ENCODE measurements around the gene BTG4.

DNA sequence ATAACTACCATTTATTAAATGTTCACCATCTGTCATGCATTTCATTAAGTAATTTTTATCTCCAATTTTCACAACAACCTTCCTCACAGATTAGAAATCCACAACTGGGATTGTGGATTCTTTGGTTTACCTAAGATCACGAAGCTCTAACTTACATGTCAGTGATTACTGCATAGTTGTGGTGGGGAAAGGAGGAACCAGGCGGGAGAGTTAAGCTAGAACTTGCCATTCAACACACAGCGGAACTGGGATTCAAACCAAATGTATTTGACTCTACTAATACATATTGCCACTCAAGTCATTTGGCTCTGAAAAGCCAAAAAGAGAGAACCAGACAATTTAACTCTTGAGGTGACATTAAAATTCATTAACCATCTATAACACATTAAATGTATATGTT, 17.9 kb upstream of the BTG4 start:
- TF ChIP-seq, protein P1, sequence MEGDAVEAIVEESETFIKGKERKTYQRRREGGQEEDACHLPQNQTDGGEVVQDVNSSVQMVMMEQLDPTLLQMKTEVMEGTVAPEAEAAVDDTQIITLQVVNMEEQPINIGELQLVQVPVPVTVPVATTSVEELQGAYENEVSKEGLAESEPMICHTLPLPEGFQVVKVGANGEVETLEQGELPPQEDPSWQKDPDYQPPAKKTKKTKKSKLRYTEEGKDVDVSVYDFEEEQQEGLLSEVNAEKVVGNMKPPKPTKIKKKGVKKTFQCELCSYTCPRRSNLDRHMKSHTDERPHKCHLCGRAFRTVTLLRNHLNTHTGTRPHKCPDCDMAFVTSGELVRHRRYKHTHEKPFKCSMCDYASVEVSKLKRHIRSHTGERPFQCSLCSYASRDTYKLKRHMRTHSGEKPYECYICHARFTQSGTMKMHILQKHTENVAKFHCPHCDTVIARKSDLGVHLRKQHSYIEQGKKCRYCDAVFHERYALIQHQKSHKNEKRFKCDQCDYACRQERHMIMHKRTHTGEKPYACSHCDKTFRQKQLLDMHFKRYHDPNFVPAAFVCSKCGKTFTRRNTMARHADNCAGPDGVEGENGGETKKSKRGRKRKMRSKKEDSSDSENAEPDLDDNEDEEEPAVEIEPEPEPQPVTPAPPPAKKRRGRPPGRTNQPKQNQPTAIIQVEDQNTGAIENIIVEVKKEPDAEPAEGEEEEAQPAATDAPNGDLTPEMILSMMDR (IDR thresholded peaks at IDR 0.05) = no peak
- TF ChIP-seq POLR2A (IDR thresholded peaks at IDR 0.05) = no peak

Measured in right lobe of liver (tissue), 4 donors.